DND-41 (cell line): ENCODE measurements around the gene CHMP5.

Experiments
- ATAC-seq: fragments of 200-7000 bp; cut with Tn5 transposase; 3 replicates; pipeline ENCODE4 v1.9.1; 2021; ENCODE audit warnings: low read depth; ENCODE audit not compliant: insufficient read depth
- DNase-seq: peaks from one replicate; pipeline ENCODE4 v3.0.0-alpha.2; 2020
- H2AFZ ChIP-seq: 2 replicates; pipeline ENCODE4 v1.6.0; 2012; ENCODE audit warnings: low read depth, low read length
- H3K27ac ChIP-seq: 2 replicates; pipeline ENCODE4 v1.5.1; 2012; ENCODE audit warnings: low read length, inconsistent platforms
- H3K27me3 ChIP-seq: fragments of 200-600 bp; sonication (generic); 2 replicates; pipeline ENCODE4 v1.6.0; 2012; ENCODE audit warnings: low read length, mild to moderate bottlenecking, inconsistent platforms; ENCODE audit not compliant: insufficient read depth, poor library complexity
- H3K36me3 ChIP-seq: 2 replicates; pipeline ENCODE4 v1.5.1; 2012; ENCODE audit warnings: low read length, inconsistent platforms; ENCODE audit not compliant: insufficient read depth
- H3K4me1 ChIP-seq: 2 replicates; pipeline ENCODE4 v1.5.1; 2012; ENCODE audit warnings: mild to moderate bottlenecking, low read length; ENCODE audit not compliant: insufficient read depth
- H3K4me2 ChIP-seq: 2 replicates; pipeline ENCODE4 v1.6.0; 2012; ENCODE audit warnings: mild to moderate bottlenecking, moderate library complexity, low read length, inconsistent platforms; ENCODE audit not compliant: insufficient read depth
- H3K4me3 ChIP-seq, 2 experiments: fragments of 200-600 bp in 1 of 2; shearing (Covaris generic) in 1 of 2; 2 replicates each; pipeline ENCODE4 v1.5.1; 2012 to 2016; ENCODE audit warnings: inconsistent platforms in 2 of 2, low read length in 2 of 2, mild to moderate bottlenecking in 2 of 2, low read depth in 1 of 2, moderate library complexity in 1 of 2
- H3K79me2 ChIP-seq: 2 replicates; pipeline ENCODE4 v1.6.0; 2012; ENCODE audit warnings: low read length, inconsistent platforms; ENCODE audit not compliant: insufficient read depth
- H3K9ac ChIP-seq: 2 replicates; pipeline ENCODE4 v1.6.0; 2012; ENCODE audit warnings: low read depth, mild to moderate bottlenecking, inconsistent platforms, low read length, moderate library complexity
- H3K9me3 ChIP-seq: 2 replicates; pipeline ENCODE4 v1.5.1; 2012; ENCODE audit warnings: low read length, moderate library complexity, mild to moderate bottlenecking, inconsistent platforms; ENCODE audit not compliant: insufficient read depth, severe bottlenecking
- H4K20me1 ChIP-seq: 2 replicates; pipeline ENCODE4 v1.6.0; 2012; ENCODE audit warnings: low read length; ENCODE audit not compliant: insufficient read depth
- EZH2 ChIP-seq: IDR thresholded peaks from 3 replicates; pipeline ENCODE4 v1.6.1; 2012; ENCODE audit warnings: borderline replicate concordance, low read depth, mild to moderate bottlenecking, moderate library complexity, low read length, inconsistent platforms; ENCODE audit not compliant: severe bottlenecking
- TF ChIP-seq, protein P1 (sequence below): IDR thresholded peaks from 2 replicates; pipeline ENCODE4 v1.5.1; 2012; ENCODE audit warnings: borderline replicate concordance, low read length, moderate library complexity, mild to moderate bottlenecking; ENCODE audit not compliant: poor library complexity, severe bottlenecking; ENCODE audit errors: extremely low read depth

Gene CHMP5

DNA sequence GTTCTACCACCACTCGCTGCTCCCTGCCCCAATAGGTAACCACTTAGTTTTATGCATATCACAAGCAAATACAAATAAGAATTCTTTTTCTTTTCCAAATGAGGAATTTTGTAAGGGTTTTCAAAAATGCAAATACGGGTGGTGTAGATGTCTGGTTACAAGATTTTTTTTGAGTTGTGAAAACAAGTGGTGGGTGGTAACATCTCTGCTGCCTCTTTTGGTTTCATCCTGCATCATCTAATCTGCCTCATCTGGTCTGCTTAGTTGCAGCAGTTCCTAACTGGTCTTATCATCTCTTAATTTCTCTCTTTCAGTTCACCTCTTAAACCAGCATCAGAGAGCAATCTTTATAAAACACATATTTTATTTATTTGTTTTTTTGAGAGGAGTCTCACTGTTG is 30.7 kb downstream of the CHMP5 start:
- peaks cover 21% of the 10 kb centered on the region for H4K20me1 ChIP-seq
- H3K4me3 ChIP-seq, result no peak overlapping the region
- H3K4me1 ChIP-seq, result peaks cover 54% of the 10 kb centered on the region
- no peaks in the 10 kb centered on the region for H3K27me3 ChIP-seq
- H3K79me2 ChIP-seq, result peaks cover 96% of the 10 kb centered on the region
- TF ChIP-seq, protein P1, sequence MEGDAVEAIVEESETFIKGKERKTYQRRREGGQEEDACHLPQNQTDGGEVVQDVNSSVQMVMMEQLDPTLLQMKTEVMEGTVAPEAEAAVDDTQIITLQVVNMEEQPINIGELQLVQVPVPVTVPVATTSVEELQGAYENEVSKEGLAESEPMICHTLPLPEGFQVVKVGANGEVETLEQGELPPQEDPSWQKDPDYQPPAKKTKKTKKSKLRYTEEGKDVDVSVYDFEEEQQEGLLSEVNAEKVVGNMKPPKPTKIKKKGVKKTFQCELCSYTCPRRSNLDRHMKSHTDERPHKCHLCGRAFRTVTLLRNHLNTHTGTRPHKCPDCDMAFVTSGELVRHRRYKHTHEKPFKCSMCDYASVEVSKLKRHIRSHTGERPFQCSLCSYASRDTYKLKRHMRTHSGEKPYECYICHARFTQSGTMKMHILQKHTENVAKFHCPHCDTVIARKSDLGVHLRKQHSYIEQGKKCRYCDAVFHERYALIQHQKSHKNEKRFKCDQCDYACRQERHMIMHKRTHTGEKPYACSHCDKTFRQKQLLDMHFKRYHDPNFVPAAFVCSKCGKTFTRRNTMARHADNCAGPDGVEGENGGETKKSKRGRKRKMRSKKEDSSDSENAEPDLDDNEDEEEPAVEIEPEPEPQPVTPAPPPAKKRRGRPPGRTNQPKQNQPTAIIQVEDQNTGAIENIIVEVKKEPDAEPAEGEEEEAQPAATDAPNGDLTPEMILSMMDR, result no peak
- no peak for TF ChIP-seq EZH2
- H3K27ac ChIP-seq, result no peak overlapping the region
- no peak overlapping the region for H3K4me2 ChIP-seq
- ATAC-seq, result no peak
- no peaks in the 10 kb centered on the region for H3K9me3 ChIP-seq
- H3K36me3 ChIP-seq, result peaks cover 66% of the 10 kb centered on the region
- H3K9ac ChIP-seq, result no peak overlapping the region
- H2AFZ ChIP-seq, result no peak overlapping the region
- DNase-seq, result no peak

DNA sequence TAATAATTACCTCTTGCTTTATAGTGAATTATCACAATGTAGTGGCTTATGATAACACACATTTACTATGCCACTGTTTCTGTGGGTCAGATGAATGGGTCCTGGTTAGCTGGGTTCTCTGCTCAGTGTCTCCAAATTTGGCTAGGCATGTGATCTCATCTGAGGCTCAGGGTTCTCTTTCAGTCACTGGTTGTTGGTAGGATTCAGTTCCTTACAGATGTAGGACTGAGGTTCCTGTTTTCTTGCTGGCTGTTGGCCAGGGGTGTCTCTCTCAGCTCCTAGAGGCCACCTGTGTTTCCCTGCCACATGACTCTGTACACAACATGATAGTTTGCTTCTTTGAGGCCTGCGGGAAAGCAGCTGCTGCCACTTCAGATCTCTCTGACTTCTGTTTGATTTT is 32.6 kb downstream of the CHMP5 start:
- Histone ChIP-seq H4K20me1 (peaks cover 21% of the 10 kb centered on the region), H3K27ac (peak overlapping the region; percentile 60)

DNA sequence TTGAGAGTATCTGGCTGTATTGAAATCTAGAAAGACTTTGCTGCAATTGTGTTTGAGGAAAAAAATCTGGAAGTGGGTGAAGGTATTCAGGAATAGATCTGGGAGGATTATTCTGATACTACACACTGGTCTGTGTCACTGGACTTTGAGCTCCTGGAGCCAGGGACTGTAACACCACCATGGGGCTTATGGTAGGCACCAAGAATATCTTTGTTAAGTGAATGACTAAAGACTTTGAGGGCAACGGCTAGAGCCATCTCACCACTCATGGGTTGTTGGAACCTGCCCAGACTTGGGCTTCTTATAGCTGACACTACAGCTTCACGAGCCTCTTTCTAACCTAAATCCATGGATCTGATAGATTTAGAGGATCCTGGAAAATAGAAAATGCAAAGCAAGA is 35.7 kb downstream of the CHMP5 start:
- Histone ChIP-seq H3K79me2 (peaks cover 51% of the 10 kb centered on the region), H2AFZ (no peak overlapping the region), H3K9ac (no peak overlapping the region), H3K9me3 (no peaks in the 10 kb centered on the region), H3K4me3 (no peak overlapping the region), H3K36me3 (peaks cover 93% of the 10 kb centered on the region), H3K4me1 (peaks cover 30% of the 10 kb centered on the region), H3K27ac (no peak overlapping the region), H3K4me2 (no peak overlapping the region), H4K20me1 (peaks cover 21% of the 10 kb centered on the region), H3K27me3 (no peaks in the 10 kb centered on the region)
- ATAC-seq, result no peak
- DNase-seq, result no peak
- no peak for TF ChIP-seq EZH2
- TF ChIP-seq, protein P1, result no peak

More for the DNA sequence above, 32.6 kb downstream of the CHMP5 start:
- Histone ChIP-seq H3K36me3 (peaks cover 85% of the 10 kb centered on the region), H3K9me3 (no peaks in the 10 kb centered on the region), H3K79me2 (peaks cover 82% of the 10 kb centered on the region), H3K4me2 (peak overlapping the region; percentile 24), H3K9ac (no peak overlapping the region), H3K4me3 (no peak overlapping the region), H3K27me3 (no peaks in the 10 kb centered on the region), H2AFZ (no peak overlapping the region), H3K4me1 (peaks cover 39% of the 10 kb centered on the region)
- peak; percentile 92 for ATAC-seq
- DNase-seq, result peak; percentile 67
- TF ChIP-seq EZH2, result no peak
- TF ChIP-seq, protein P1, result no peak

DNA sequence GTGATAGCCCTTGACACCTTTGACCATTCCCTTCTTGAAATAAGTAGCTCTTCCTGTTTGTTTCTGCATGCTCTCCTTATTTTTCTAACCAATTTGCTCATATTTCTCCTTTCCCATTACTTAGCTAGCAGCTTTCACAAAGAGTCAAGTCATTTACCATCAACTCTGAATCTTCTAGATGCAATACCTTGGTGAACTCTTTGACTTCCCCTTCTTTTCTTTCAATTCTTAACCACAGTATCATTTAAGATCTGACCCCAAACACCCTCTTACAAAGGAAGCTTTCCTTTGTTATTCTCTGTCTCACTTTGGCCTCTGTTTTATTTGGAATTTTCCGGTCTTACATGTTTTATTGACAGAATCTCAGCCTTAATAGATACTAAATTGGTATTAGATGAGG is 39.5 kb downstream of the CHMP5 start:
- no peak for TF ChIP-seq EZH2
- TF ChIP-seq, protein P1, result no peak
- ATAC-seq (no peak), DNase-seq (no peak)
- no peaks in the 10 kb centered on the region for H3K4me1 ChIP-seq
- no peaks in the 10 kb centered on the region for H3K27me3 ChIP-seq
- H2AFZ ChIP-seq, result no peak overlapping the region
- H4K20me1 ChIP-seq, result no peaks in the 10 kb centered on the region; the same call in 1 of the 2 replicates
- H3K36me3 ChIP-seq, result peaks cover 92% of the 10 kb centered on the region
- H3K4me2 ChIP-seq, result no peak overlapping the region
- no peak overlapping the region for H3K9ac ChIP-seq
- no peak overlapping the region for H3K4me3 ChIP-seq
- no peak overlapping the region for H3K27ac ChIP-seq
- H3K79me2 ChIP-seq, result peaks cover 15% of the 10 kb centered on the region
- no peaks in the 10 kb centered on the region for H3K9me3 ChIP-seq
